Activated CD4-positive, alpha-beta T cell treated with anti-CD3 and anti-CD28 coated beads, Interleukin-2, Interleukin-6, amounts not matched to agents 100 ng/mL and 50 ng/mL, durations not matched to agents 16 hours and 8 hours (primary cell): ENCODE measurements around the gene JUND.
A peak's percentile ranks its signal among the peaks of the same experiment; 100 is the strongest.

ENCODE experiments used
- DNase-seq: peaks from one replicate; pipeline ENCODE4 v3.0.0-alpha.2; 2020

The JUND gene

DNA sequence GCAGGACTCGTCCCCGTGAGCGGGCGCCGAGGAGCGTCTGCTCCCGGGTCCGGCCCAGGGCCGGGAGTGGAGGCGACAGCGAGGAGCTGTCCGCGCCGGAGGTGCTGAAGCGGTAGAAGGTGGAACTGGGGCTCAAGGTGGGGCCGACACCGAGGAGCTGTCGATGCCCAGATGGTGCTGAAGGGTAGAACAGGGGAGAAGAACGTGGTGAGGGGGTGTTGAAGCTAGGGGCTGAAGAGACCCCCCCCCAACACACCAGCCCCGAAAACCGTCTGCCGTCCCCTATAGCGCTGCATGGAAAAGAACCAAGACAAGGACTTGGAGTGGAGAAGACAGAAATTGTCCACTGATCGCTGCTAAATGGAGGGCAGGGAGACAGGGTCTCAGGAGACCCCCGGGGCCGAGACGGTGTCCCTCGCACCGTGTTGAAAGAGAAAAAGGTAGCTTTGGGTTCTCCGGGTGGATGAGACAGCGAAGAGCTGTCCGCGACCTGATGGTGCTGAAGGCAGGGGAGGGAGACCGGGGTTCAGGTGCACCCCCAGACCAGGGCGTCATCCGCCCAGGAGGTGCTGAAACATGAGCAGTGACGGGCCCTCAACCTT lies 48.1 kb downstream of the JUND start:
- peak; percentile 43 for DNase-seq

GRCh38 chr19:18232540-18233223 lies 48.7 kb downstream of the JUND start:
- no peak for DNase-seq

- no peak for DNase-seq
Observed at GRCh38 chr19:18231775-18232174, 49.6 kb downstream of the JUND start.

GRCh38 chr19:18230941-18231734 lies 50.3 kb downstream of the JUND start:
- DNase-seq: no peak

DNA sequence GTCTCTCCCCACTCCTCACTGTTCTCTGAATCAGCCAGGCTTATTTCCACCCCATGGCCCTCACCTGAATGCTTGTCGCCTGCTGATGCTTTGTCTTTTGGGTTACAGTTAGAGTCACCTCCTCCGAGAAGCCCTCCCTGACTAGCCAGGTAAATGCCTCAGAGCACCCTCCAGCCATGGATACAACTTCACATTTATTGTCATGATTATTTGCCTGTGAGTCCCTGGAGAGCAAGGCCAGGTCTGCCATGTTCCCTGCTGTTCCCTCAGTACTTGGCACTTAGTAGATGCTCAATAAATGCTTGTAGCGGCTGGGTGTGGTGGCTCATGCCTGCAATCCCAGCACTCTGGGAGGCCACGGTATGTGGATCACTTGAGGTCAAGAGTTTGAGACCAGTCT lies 51.5 kb downstream of the JUND start:
- no peak for DNase-seq
